GM12875 (cell line): ENCODE results near the gene SHROOM3.
"Not testable (repeated sequence)": the region's sequence is repeated elsewhere in the genome, so short reads cannot be mapped to it uniquely, and the experiment has no call there.

Source experiments
- H3K4me3 ChIP-seq: one replicate; pipeline ENCODE4 v1.5.1; 2011; ENCODE audit warnings: low read depth, low read length, control low read depth
- TF ChIP-seq, protein P1 (sequence below): IDR thresholded peaks from 2 replicates; pipeline ENCODE4 v1.5.1; 2011; ENCODE audit warnings: low read depth, mild to moderate bottlenecking, control low read depth, inconsistent platforms, low read length, moderate library complexity, borderline replicate concordance; ENCODE audit not compliant: insufficient read depth

The SHROOM3 gene

DNA sequence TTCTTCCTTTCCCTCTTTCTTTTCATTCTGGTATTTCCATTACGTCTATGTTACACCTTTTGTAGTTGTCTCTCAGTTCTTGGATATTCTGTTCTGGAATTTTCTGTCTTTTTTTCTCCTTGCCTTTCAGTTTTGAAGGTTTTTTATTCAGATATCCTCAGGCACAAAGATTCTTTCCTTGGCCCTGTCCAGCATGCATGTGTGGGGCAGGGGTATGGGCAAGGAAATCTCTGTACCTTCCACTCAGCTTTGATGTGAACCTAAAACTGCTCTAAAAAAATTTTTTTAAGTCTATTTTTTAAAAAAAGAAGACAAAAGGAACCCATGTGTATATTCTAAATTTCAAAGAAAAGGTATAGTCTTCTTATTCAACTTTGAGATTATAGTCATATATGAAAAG, 282.4 kb downstream of the SHROOM3 start:
- H3K4me3 ChIP-seq: no peak overlapping the region
- TF ChIP-seq, protein P1, sequence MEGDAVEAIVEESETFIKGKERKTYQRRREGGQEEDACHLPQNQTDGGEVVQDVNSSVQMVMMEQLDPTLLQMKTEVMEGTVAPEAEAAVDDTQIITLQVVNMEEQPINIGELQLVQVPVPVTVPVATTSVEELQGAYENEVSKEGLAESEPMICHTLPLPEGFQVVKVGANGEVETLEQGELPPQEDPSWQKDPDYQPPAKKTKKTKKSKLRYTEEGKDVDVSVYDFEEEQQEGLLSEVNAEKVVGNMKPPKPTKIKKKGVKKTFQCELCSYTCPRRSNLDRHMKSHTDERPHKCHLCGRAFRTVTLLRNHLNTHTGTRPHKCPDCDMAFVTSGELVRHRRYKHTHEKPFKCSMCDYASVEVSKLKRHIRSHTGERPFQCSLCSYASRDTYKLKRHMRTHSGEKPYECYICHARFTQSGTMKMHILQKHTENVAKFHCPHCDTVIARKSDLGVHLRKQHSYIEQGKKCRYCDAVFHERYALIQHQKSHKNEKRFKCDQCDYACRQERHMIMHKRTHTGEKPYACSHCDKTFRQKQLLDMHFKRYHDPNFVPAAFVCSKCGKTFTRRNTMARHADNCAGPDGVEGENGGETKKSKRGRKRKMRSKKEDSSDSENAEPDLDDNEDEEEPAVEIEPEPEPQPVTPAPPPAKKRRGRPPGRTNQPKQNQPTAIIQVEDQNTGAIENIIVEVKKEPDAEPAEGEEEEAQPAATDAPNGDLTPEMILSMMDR: no peak

DNA sequence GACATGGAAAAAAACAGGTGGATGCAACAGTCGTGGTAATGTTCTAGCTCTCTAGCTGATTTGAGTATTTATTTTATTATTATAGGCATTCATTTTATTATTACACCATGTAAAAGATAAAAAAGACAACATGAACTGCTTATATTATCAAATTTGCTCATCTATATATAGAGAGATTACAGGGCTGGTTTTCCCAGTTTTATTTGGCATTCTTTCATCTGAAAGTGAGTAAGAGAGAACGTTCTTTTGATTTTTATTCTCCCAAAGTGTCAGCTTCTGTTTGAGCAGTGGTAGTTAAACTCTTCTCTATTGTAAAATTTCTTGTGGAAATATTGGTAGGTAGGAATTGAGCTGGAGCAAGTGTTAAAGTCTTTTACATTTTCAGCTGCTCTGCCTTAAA, 283.0 kb downstream of the SHROOM3 start:
- TF ChIP-seq, protein P1: no peak
- no peak overlapping the region for H3K4me3 ChIP-seq

DNA sequence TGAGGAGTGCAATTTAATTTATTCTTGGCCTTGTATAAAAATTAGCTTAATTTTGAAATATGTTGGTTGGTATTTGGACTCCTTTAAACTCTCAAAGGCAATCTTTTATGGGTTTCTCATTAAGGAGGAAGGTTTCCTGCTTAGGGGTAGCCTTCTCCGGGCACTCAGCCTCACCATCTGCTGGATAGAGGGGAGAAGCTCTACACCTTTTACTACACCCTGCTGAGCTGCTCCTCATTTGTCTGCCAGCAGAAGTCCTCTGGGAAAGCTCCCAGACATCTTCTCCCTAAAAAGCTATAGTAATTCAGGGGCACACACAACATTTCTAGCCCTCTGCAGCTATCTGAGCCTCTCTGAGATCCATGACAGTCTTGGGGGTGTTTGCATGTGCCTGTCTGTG, 283.8 kb downstream of the SHROOM3 start:
- no peak overlapping the region for H3K4me3 ChIP-seq
- TF ChIP-seq, protein P1: no peak

DNA sequence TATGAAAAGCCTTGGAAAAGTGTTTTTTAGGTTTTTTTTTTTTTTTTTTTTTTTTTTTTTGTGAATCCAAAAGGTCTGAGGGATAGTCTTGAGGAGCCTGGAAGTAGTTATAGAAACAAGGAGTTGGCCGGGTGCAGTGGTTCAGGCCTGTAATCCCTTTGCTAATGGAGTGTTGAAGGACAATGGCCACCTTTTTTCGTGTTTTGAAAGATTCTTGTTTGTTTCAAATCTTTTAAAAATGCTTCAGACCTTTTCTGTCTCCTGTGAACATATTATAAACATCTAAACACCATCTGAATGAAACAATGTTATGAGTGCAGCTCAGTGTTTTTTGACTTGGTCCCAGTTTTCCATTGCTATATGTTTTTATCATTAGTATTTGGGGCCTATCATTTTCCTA, 285.1 kb downstream of the SHROOM3 start:
- H3K4me3 ChIP-seq: no peak overlapping the region
- TF ChIP-seq, protein P1: no peak

DNA sequence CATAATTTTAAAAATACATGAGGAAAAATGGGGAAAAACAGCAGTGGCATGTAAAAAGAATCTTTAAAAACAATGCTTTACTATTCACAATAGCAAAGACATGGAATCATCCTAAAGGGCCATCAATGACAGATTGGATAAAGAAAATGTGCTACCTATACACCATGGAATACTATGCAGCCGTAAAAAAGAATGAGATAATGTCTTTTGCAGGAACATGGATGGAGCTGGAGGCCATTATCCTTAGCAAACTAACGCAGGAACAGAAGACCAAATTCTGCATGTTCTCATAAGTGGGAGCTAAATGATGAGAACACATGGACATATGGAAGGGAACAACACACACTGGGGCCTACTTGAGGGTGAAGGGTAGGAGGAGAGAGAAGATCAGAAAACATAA, 287.1 kb downstream of the SHROOM3 start:
- not testable (repeated sequence) for H3K4me3 ChIP-seq

DNA sequence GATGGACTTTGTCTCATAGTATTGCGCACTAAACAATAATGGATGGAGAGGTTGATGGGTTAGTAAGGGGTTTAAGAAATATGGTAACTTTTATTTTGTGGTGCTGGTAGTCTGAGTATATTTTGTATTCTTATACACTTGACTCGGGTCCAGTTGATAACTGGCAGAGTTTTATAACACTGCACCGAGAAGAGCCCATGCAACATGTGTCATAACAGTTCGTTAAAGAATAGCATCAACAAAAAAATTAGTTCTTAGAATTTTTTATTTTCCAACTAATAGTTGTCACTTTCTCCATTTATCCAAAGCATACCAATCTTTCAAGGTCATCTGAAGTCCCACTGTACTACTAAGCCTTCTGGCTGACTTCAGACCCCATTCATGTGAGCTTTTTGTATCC, 287.8 kb downstream of the SHROOM3 start:
- H3K4me3 ChIP-seq: no peak overlapping the region
- TF ChIP-seq, protein P1: no peak

DNA sequence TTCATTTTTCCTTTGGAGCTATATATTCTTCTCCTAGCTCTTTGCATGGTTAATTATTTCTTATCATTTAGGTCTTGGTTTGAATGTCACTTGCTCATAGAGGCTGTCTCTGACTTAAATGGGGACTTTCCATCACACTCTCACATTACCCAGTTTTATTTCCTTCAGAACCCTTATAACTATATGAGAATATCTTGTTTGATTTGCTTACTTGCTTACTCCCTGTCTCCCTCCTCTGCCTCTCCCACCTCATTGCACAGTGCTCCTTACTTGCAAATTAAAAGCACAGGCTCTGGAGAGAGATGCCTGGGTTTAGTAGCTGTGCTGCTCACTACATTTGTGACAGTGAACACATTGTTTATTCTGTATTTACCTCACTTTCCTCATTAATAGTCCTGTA, 288.3 kb downstream of the SHROOM3 start:
- TF ChIP-seq, protein P1: no peak
- H3K4me3 ChIP-seq: no peak overlapping the region

DNA sequence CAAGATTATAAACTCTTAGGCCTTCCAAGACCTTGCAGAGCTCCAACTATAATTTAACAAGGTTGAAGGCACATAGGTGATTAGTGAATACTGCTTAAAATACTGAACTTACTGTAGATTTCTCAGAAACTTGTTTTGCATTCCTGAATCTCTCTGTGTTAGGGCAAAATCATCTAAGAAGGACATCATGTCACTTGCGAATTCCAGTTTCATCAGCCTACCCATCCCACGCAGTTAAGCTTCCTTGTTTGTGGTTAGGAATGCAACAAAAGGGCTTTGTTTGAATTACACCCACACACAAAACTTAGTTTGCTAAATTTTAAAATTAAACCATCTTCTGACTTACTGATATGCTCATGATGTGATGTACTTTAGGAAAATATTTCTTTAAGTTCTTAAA, 288.9 kb downstream of the SHROOM3 start:
- H3K4me3 ChIP-seq: no peak overlapping the region
- TF ChIP-seq, protein P1: no peak
